GM18907 (cell line): ENCODE measurements around the gene SAV1.
"Not testable (repeated sequence)": the region's sequence is repeated elsewhere in the genome, so short reads cannot be mapped to it uniquely, and the experiment has no call there.

Experiments
- ATAC-seq: cut with Tn5 transposase; IDR thresholded peaks from one replicate; pipeline ENCODE4 v1.9.1; 2021; ENCODE audit warnings: mild to moderate bottlenecking, moderate library complexity; ENCODE audit not compliant: unreplicated experiment

SAV1 gene

DNA sequence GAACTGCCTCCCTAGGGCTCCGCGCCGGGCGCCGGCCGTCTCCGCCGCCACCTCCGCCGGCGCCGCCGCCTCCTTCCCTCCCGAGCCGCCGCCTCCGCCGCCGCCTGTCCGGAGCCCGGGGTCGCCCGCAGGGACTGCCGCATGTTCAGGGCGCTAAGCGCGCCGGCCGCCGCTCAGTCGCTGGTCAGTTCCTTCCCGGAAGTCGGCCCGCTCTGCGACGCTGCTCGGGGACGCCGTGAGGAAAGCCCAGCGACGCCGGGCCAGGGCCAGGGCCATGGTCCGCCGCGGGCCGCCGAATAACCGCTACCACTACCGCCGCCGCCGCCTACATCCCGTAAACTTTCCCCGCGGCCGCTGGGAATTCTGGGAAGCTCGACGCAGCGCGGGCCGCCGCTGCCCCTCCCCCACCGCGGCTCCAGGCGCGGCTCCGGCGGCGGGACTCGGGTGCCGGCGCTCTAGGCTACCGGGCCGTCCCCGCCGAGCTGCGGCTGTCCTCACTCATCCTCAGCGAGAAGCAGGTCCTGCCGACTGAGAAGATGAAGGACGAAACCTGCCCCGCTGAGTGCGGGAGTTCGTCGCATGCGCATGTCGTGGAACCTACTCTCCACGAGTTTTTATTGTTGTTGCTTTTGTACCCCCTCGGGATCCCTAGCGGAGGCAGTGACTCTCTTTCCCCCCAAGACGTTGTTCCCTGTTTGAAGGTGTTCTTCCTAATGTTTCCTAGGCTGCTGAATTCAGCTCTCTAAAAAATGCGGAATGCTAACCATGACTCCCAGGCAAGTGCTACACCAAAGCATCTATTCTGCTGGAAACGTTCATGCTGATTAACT, at the start of gene SAV1:
TSS of gene SAV1 (minus strand) at position 311 of the 830 bp plus-strand sequence. CDS start 339 bp downstream, outside the sequence.
- ATAC-seq: peak; percentile 75

DNA sequence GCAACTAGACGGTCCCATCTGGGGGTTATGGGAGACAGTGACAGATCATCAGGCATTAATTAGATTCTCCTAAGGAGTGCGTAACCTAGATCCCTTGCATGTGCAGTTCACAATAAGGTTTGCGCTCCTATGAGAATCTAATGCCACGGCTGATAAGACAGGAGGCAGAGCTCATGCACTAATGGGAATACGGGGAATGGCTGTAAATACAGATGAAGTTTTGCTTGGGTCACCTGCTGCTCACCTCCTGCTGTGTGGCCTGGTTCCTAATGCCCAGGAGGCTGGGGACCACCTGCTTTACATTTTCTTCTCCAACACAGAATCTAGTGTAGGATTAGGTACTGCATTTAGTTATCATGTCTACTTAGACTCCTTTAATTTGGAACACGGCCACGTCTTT, 49.7 kb upstream of the SAV1 start:
- no peak for ATAC-seq

DNA sequence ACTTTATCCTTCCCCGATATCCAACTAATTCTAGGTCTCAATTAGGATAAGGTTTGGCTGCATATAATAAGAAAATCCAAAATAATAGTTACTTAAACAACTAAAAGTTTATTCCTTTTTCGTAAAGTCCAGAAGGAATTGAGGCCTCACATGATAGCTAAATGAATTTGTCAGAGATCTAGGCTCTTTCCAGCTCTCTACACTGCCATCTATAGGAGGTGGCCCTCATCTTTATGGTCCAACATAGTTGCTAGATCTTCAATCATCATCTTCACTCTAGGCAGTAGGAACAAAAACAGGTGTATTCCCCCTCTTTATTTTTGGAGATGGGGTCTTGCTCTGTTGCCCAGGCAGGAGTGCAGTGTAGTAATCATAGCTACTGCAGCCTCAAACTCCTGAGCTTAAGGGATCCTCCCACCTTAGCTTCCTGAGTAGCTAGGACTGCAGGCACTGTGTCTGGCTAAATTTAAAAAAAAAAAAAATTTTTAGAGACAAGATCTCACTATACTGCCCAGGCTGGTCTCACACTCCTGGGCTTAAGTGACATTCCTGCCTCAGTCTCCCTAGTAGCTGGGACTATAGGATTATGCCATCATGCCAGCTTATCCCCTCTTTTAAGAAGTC, 46.5 kb upstream of the SAV1 start:
- no peak for ATAC-seq

DNA sequence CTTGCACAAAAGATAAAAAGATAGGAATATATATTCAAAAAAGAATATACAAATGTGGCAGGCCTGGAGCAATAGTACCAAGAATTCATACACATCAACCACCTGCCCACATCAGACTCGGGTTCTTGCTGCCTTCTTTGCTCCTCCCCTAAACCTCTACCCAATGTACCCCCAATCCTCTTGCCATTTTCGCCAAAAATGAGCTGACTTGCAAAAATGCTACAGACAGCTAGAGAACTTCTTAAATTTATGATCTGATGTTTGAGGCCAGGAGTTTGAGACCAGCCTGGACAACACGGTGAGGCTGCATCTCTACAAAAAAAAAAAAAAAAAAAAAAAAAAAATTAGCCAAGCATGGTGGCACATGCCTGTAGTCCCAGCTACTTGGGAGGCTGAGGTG, 42.9 kb upstream of the SAV1 start:
- ATAC-seq: no peak

DNA sequence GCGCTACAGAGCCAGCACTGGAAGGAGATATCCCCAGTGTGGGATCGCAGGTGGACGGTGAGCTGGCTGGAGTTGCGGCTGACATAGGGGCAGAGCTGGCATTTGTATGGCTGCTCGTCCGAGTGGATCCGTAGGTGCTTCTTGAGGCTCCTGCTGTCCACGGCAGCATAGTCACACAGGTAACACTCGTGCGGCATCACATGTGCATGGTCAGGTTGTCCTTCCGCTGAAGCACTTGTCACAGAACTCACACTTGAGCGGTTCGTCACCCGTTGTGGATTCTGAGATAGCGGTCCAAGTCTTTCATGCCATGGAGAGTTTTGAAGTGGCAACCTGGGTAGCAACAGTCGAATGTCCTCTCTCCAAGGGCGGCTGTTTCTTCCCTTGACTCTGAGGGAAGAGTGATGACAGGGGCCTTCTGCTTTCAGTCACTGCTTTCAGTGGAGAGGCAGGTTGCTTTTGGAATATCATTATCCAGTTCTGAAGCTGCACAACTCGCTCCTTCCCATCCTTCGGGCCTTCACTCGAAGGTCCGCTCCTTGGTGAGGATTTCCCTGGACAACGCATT, 37.0 kb upstream of the SAV1 start:
- ATAC-seq: no peak

DNA sequence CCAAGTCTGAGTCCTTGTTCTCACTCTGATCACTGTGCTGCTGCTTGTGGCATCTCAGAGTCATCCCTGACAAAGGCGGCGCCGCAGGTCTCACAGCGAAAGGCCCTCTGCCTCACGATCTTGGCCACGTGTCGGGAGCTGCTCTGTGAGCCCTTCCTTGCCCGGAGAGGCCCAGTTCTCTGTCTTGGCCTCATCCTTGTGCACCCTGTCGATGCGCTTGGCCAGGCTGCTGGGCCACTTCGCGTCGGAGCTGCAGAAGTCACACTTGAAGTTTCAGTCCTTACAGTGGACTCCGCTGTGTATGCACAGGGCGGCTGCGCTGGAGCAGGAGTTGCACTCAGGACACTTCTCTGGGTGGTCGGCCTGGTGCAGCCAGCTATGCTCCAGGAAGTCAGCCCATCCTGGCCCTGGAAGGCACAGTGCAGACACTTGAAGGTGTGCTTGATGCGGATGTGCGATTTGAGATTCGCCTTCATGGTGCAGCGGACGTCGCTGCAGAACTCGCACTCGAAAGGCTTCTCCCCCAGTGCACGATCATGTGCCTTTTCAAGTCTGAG, 36.4 kb upstream of the SAV1 start:
- no peak for ATAC-seq

DNA sequence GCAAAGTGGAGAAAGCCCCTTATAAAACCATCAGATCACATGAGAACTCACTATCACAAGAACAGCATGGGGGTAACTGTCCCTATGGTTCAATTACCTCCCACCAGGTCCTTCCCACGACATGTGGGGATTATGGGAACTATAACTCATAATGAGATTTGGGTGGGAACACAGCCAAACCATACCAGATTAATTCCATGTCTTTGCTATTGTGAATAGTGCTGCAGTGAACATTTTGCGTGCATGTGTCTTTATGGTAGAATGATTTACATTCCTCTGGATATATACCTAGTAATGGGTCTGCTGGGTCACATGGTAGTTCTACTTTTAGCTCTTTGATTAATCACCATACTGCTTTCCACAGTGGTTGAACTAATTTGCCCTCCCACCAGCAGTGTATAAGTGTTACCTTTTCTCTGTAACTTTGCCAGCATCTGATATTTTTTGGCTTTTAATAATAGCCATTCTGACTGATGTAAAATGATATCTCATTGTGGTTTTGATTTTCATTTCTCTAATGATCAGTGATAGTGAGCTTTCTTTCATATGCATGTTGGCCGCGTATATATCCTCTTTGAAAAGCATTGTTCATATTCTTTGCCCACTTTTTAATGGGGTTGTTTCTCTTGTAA, 29.7 kb upstream of the SAV1 start:
- no peak for ATAC-seq

DNA sequence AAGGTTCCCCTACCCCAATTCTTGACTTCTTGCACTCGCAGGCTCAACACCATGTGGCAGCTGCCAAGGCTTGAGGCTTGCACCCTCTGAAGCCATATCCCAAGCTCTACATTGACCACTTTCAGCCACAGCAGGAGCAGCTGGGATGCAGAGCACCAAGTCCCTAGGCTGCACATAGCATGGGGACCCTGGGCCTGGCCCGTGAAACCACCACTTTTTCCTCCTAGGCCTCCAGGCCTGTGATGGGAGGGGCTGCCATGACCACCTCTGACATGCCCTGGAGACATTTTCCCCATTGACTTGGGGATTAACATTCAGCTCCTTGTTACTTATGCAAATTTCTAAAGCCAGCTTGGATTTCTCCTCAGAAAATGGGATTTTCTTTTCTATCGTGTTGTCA, 26.2 kb upstream of the SAV1 start:
- not testable (repeated sequence) for ATAC-seq

DNA sequence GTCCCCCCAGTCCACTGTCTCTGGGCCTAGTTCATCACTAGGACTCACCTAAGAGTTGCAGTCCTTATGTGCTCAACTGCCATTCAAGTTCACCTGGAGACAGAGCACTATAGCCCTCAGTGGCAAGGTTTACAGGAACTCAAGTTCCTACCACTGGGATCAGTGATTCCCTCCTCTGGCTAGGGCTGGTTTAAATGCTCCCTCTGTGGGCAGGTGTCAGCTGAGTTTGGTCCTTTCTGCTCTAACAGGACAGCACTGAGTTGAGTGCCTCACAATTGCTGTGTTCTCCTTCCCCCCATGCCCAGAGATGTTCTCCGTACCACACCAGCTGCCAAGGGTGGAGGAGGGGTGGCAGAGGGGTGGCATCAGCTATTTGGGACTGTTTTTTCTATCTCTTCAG, 20.8 kb upstream of the SAV1 start:
- no peak for ATAC-seq

DNA sequence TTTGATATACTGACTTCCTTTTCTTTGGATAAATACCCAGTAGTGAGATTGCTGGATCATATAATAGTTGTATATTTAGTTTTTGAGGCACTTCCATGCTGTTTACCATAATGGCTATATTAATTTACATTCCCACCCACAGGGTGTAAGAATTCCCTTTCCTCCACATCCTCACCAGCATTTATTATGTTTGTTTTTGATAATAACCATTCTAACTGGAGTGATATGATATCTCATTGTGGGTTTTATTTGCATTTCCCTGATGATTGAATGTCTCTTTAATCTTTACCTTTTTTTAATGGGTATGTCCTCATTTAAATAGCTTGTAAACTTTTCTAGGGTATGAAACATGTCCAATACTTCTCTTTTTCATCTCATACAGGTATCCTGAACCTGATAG, 11.6 kb upstream of the SAV1 start:
- ATAC-seq: no peak

DNA sequence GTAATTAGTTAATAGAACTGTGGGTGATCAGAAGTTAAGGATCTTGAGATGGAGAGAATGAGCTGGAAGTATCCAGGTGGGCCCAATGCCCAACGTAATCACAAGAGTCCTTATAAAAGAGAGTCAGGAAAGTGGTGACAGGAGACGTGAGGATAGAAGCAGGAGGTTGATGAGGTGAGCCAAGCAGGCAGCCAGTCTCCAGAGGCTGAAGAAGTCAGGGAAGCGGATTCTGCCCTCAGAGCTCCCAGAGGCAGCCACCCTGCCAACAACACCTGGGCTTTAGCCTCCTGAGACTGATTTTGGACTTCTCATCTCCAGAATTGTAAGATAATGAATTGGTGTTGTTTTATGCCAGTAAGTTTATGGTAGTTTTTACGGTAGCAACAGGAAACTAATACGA, 10.1 kb upstream of the SAV1 start:
- ATAC-seq: no peak

DNA sequence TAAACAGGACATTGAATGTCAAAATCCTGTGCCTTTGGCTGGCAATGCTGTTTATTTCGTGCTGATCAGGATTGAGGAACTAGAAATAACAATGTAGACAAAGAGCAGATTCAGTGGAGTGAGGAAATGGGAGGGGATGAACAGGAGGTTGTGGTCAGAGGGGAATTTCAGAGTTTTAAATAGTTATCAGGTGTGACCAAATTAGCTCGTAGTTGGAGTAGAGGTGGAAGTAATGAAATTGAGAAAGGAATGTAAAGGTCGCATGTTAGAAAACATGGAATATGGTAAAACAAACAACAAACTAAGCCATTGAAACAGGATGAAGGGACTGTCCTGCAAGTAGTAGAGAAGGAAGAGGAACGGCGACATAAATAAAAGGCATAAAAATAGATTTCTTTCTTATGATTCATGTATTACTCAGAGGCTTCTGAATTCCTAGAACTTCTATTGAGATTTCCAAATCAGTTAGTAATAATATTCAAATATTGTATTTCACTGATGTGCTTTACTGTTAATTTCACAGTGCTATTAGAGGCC, 9.5 kb upstream of the SAV1 start:
- ATAC-seq: peak; percentile 71

DNA sequence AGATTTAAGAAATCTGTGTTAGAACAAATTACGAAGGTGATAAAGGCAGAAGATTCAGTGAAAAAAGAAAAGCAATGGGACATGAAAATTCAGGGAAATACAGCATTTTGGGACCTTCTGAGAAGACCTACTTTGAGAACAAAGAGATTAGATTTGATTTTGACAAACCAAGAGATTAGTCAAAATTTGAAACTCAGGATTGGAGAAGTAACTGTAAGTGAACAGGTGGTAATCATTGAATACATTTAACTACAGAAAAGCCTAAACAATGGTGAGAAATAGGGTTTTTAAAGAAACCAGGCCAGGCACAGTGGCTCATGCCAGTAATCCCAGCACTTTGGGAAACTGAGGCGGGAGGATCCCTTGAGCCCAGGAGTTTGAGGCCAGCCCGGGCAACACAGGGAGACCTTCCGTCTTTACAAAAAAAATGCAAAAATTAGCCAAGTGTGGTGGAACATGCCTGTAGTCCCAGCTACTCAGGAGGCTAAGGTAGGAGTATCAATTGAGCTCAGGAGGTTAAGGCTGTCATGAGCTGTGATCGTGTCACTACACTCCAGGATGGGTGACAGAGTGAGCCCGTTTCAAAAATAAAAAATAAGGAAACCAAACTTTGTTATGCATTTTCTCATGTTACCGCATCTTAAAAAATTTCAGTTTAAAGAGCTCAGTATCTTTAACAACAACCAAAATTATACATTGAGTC, 8.9 kb upstream of the SAV1 start:
- peak; percentile 45 for ATAC-seq

DNA sequence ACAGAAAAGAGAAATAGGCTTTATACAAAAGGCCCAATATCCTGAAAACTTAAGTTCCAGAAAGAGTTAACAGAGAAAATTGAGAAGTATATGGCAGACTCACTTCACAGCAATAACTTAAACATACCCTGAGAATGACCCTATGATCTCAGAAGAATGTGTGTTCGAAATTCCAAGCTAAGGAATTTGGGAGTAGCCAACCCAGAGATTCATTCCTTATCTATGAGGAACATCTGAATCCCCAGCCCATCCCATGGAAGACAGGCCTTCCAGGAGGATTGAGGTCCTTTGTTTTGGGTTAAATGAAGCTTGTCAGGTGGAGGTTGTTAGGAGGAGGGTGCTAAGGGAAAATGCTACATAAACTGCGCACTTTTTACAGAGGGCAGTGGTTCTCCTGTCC, 7.5 kb upstream of the SAV1 start:
- no peak for ATAC-seq

DNA sequence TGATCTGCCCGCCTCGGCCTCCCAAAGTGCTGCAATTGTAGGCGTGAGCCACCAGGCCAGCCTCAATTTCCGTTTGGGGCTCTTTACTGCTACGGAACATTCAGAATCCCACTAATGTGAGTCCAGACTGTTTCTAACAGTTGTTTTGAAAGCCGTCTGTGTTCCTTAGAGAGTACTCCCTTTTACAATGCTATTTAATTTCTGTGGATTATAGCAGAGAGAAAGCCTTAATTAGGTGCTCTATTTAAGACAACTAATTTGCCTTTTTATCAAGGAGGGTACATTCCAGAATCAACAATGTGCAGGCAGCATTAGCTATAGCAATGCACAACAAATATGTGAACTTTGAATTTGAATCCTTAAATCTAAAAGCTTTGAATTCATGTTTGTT, 2.8 kb upstream of the SAV1 start:
- no peak for ATAC-seq

DNA sequence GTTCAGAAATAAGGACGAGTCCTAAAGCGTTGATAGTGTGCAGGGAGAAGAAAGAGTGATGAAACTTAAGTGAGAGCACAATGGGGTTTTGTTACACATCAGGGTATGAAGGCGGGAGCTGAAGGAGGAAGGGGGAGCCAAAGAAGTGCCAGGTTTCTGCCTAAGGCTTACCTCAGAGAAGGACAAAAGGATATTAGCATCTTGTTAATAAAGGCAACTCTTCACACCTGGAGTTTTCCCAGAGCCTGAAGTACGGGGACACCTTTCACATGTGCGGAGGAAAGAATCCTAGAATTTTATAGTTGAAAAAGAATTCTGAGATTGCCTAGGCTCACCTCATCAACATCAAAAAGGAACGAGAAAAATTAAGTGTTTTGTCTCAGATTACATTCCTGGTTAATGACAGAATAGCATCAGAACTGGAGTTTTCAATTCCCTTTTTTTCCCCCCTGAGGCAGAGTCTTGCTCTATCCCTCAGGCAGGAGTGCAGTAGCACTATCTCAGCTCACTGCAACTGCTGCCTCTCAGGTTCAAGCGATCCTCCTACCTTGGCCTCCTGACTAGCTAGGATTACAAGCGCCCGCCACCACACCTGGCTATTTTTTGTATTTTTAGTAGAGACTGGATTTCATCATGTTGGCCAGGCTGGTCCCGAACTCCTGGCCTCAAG, 2.2 kb upstream of the SAV1 start:
- ATAC-seq: no peak

DNA sequence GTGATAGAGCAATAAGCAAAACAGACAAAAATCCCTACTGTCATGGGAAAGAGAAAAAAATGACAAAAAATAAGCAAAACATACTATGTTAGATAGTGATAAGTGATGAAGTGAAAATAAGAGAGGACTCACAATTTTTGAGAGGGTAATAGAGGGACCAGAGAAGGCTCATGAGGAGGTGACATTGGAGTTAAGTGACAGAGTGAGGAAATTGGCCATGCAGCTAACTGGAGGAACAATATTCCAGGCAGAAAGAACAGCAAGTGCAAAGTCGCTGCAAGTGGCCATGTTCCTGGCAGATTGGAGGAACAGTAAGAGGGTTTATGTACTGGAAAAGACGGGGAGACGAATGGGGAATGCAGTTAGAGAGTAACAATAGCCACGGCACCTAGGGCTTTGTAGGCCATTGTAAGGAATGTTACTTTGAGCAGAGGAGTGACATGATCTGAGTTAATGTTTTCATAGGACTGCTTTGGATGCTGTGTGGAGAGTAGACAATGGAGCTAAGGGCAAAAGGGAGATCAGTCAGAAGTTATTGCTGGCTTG, 1.4 kb upstream of the SAV1 start:
- no peak for ATAC-seq

DNA sequence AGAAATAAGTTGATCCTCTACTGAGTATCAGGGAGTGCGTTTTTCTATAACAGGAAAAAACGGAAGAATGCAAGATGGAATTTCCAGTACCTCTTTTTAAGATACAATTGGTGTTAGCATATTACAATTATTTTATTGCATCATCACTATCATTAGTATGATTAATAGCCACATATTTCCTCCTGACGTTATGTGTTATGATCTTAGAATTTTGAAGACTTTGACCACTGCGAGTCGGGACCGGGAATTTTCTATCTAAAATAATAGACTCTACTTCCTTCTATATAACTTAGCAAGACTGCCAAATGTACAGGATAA, 679 bp upstream of the SAV1 start:
- ATAC-seq: no peak

DNA sequence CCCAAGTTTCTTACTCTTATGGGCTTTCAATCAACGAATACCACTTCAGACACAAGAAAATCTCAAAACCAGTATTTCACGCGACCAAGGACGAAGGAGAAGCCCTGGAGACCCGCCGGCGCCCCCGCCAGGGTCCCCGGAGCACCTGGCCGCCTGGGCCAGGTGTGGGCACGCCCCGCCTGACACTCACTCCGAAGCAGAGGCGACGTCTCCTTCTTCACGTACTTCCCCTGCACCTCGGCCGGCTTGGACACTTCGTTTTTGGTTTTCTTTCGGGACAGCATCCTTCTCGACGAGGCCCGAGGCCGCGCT, 466 bp downstream of the SAV1 start:
- ATAC-seq: peak; percentile 53
